ENCODE data around the gene DUXB. TPM values are rescaled to one million over a fixed set of nuclear protein-coding genes. Genes with fewer than 3 reads are reported as not detected.

Gene DUXB
- total and polyA plus RNA-seq, 2 donors (not counting 3 experiments of a cell fraction or from before 2014, with no cell fraction given): not detected

GRCh38 chr16:75742424-75743047 lies 41.3 kb upstream of the DUXB start:
- H3K9me1 ChIP-seq (replicated peaks; ENCODE audit: control insufficient read depth, extremely low read depth, insufficient read depth, low read length): no peaks in the 10 kb centered on the region
- H3K27ac ChIP-seq (ENCODE audit: insufficient read depth, low read depth, low read length): no peak overlapping the region
- H3K27me3 ChIP-seq (ENCODE audit: control insufficient read depth in 2 of 2, insufficient read depth in 2 of 2, low read length in 2 of 2): no peaks in the 10 kb centered on the region
- no peak overlapping the region for H3K4me3 ChIP-seq (replicated peaks in 1 of 3; ENCODE audit: insufficient read depth in 1 of 3, low read depth in 1 of 3, low read length in 3 of 3)
- H3K79me2 ChIP-seq (ENCODE audit: control insufficient read depth, insufficient read depth, low read length): no peaks in the 10 kb centered on the region
- H4K20me1 ChIP-seq (replicated peaks; ENCODE audit: control insufficient read depth, extremely low read depth, insufficient read depth, low read length): no peaks in the 10 kb centered on the region
- intact Hi-C loops (cut with micrococcal nuclease): no loop called here
- H3K9me3 ChIP-seq (replicated peaks; ENCODE audit: control insufficient read depth, insufficient read depth, low read length): no peaks in the 10 kb centered on the region
- no peak overlapping the region for H2AFZ ChIP-seq (ENCODE audit: low read depth, low read length)
- H3K36me3 ChIP-seq (ENCODE audit: control insufficient read depth in 2 of 2, extremely low read depth in 1 of 2, insufficient read depth in 2 of 2, low read length in 2 of 2): no peaks in the 10 kb centered on the region
- no peaks in the 10 kb centered on the region for H3K4me1 ChIP-seq (ENCODE audit: control insufficient read depth, extremely low read depth, insufficient read depth, low read length)
- no peak overlapping the region for H3K4me2 ChIP-seq (ENCODE audit: insufficient read depth, low read length)
- ChIA-PET POLR2A (no interaction called here), CTCF (no interaction called here)
- no peak for TF ChIP-seq EZH2 (IDR thresholded peaks at IDR 0.05; ENCODE audit: borderline replicate concordance, low read depth, low read length, severe bottlenecking)
- no peak for TF ChIP-seq CTCF (IDR thresholded peaks at IDR 0.05; ENCODE audit: extremely low read depth in 1 of 2, insufficient read depth in 1 of 2, low read depth in 1 of 2, low read length in 2 of 2)
- no peak for TF ChIP-seq MYC (IDR thresholded peaks at IDR 0.05; ENCODE audit: low read depth, low read length)
- no peak for TF ChIP-seq MAX (IDR thresholded peaks at IDR 0.05; ENCODE audit: insufficient read depth, insufficient read length)
- TF ChIP-seq POLR2A (IDR thresholded peaks at IDR 0.05; ENCODE audit: low read depth, low read length): no peak
- no peak for TF ChIP-seq JUN (IDR thresholded peaks at IDR 0.05; ENCODE audit: borderline replicate concordance, insufficient read depth, insufficient read length, low read depth)
- TF ChIP-seq FOS (IDR thresholded peaks at IDR 0.05; ENCODE audit: borderline replicate concordance, insufficient read depth, low read length): no peak
- TF ChIP-seq POLR2AphosphoS5 (IDR thresholded peaks at IDR 0.05; ENCODE audit: insufficient read depth, low read depth, low read length): no peak
- TF ChIP-seq GATA2 (IDR thresholded peaks at IDR 0.05; ENCODE audit: insufficient read depth, insufficient read length, low read depth, low read length): no peak
- H3K9ac ChIP-seq (replicated peaks; ENCODE audit: extremely low read depth, insufficient read depth, low read length): no peak overlapping the region
- DNase-seq (ENCODE audit: low read depth, low spot score) (no peak), FAIRE-seq (no peak)
- dilution Hi-C loops (cut with MboI; ENCODE audit: extremely low pct_ligation_motif_present, low sequenced_read_pairs): no loop called here
- no TSS peak for BruUV-seq (replicated peaks)
